HG02678 (cell line): ENCODE results near the gene BPIFB1.

Experiments used
- ATAC-seq: cut with Tn5 transposase; IDR thresholded peaks from one replicate; pipeline ENCODE4 v1.9.1; 2021; ENCODE audit warnings: mild to moderate bottlenecking, moderate library complexity; ENCODE audit not compliant: unreplicated experiment

The BPIFB1 gene

DNA sequence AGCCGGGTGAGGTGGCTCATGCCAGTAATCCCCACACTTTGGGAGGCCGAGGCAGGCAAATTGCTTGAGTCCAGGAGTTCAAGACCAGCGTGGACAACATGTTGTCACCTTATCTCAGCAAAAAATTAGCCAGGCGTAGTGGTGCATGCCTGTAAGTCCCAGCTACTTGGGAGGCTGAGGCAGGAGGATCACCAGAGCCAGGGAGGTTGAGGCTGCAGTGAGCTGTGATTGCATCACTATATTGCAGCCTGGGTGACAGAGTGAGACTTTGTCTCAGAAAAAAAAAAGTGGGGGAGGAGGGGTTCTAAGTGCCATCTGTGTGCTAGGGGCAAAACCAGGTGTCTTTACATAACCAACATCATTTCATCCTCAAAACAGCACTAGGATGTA lies 70.0 kb downstream of the BPIFB1 start:
- no peak for ATAC-seq
